HCT116 (cell line): ENCODE data around the gene INPP5F. TPM values are rescaled to one million over a fixed set of nuclear protein-coding genes. Genes with fewer than 3 reads are reported as not detected.

Source experiments
- ATAC-seq: fragments of 200-7000 bp; cut with Tn5 transposase; 2 replicates; pipeline ENCODE4 v1.9.1; 2020; ENCODE audit warnings: mild to moderate bottlenecking, moderate library complexity
- BruUV-seq: library from RNA; stranded (reverse); fragments of 400-500 nt; replicated peaks from 2 replicates; lab custom pipeline; 2021; lab: Mats Ljungman, UMichigan
- CTCF ChIA-PET: fragments of 300-600 bp; sonication (Branson Sonifier 250); formaldehyde crosslinking; loops from one replicate; lab custom pipeline; 2021; ENCODE audit warnings: antibody characterized with exemption; lab: Charles Lee
- POLR2A ChIA-PET: fragments of 300-600, 350-600 bp; sonication (Branson Sonifier 250); formaldehyde crosslinking; loops from one replicate; lab custom pipeline; 2021; ENCODE audit warnings: antibody characterized with exemption; lab: Charles Lee
- RAD21 ChIA-PET, 2 experiments: fragments of 300-600 bp; sonication (Branson Sonifier 250); formaldehyde crosslinking; loops; one replicate each; lab custom pipeline; 2023; ENCODE audit warnings: low total read pairs in 2 of 2; ENCODE audit not compliant: uncharacterized antibody in 2 of 2, unreplicated experiment in 2 of 2, low non-redundant PET in 1 of 2; lab: Charles Lee
- DNase-seq: peaks from one replicate; pipeline ENCODE4 v3.0.0-alpha.2; 2010; ENCODE audit warnings: low read depth, low spot score
- H2AFZ ChIP-seq: fragments of 200-600 bp; shearing (Covaris generic), sonication (generic); 2 replicates; pipeline ENCODE4 v1.6.1; 2017; ENCODE audit warnings: low read depth, mixed run types, mixed read lengths, antibody characterized with exemption, low read length; ENCODE audit not compliant: poor library complexity, severe bottlenecking
- H3K27ac ChIP-seq: 2 replicates; pipeline ENCODE4 v1.5.1; 2012; ENCODE audit warnings: low read depth, low read length
- H3K27me3 ChIP-seq: fragments of 200-600 bp; sonication (generic); 2 replicates; pipeline ENCODE4 v1.6.1; 2016; ENCODE audit warnings: mixed run types, low read length, mixed read lengths; ENCODE audit not compliant: insufficient read depth
- H3K36me3 ChIP-seq, 2 experiments: fragments of 200-500 bp in 1 of 2; fragments of 200-600 bp in 1 of 2; sonication (Bioruptor generic) in 1 of 2; sonication (generic) in 1 of 2; 2 replicates each; pipeline versions ENCODE4 v1.5.1 to v1.6.1; 2014 to 2016; ENCODE audit warnings: low read length in 2 of 2, inconsistent platforms in 1 of 2, mixed read lengths in 1 of 2, mixed run types in 1 of 2; ENCODE audit not compliant: insufficient read depth in 2 of 2, control insufficient read depth in 1 of 2
- H3K4me1 ChIP-seq, 2 experiments: fragments of 200-600 bp in 1 of 2; sonication (generic) in 1 of 2; 2 replicates each; pipeline versions ENCODE4 v1.5.1 to v1.6.1; 2012 to 2017; ENCODE audit warnings: low read length in 2 of 2, inconsistent platforms in 1 of 2, mild to moderate bottlenecking in 1 of 2, mixed read lengths in 1 of 2, mixed run types in 1 of 2, moderate library complexity in 1 of 2; ENCODE audit not compliant: insufficient read depth in 2 of 2, control insufficient read depth in 1 of 2
- H3K4me2 ChIP-seq: fragments of 200-600 bp; sonication (generic); 2 replicates; pipeline ENCODE4 v1.6.1; 2017; ENCODE audit warnings: mixed run types, low read length, mixed read lengths
- H3K4me3 ChIP-seq, 2 experiments: fragments of 200-600 bp in 1 of 2; sonication (generic) in 1 of 2; replicated peaks in 1 of 2; 2 replicates each; pipeline ENCODE4 v1.5.1; 2011 to 2016; ENCODE audit warnings: low read length in 2 of 2, control low read depth in 1 of 2, low read depth in 1 of 2, mild to moderate bottlenecking in 1 of 2, mixed read lengths in 1 of 2, mixed run types in 1 of 2
- H3K79me2 ChIP-seq: fragments of 200-600 bp; sonication (generic); 2 replicates; pipeline ENCODE4 v1.6.1; 2017; ENCODE audit warnings: mild to moderate bottlenecking, mixed run types, low read length, moderate library complexity, mixed read lengths; ENCODE audit not compliant: insufficient read depth
- H3K9ac ChIP-seq: fragments of 200-600 bp; sonication (generic); 2 replicates; pipeline ENCODE4 v1.6.1; 2016; ENCODE audit warnings: low read length, mixed read lengths
- H3K9me2 ChIP-seq: fragments of 200-600 bp; sonication (generic), shearing (Covaris generic); 2 replicates; pipeline ENCODE4 v1.6.1; 2017; ENCODE audit warnings: mixed run types, mild to moderate bottlenecking, moderate library complexity; ENCODE audit not compliant: insufficient read depth
- H3K9me3 ChIP-seq, 2 experiments: fragments of 200-500 bp in 1 of 2; fragments of 200-600 bp in 1 of 2; sonication (Bioruptor generic) in 1 of 2; sonication (generic) in 1 of 2; 2 replicates each; pipeline ENCODE4 v1.6.1; 2014 to 2017; ENCODE audit warnings: low read length in 2 of 2, mixed read lengths in 2 of 2, inconsistent platforms in 1 of 2, low read depth in 1 of 2, mild to moderate bottlenecking in 1 of 2, mixed run types in 1 of 2, moderate library complexity in 1 of 2; ENCODE audit not compliant: control insufficient read depth in 1 of 2, insufficient read depth in 1 of 2
- H4K20me1 ChIP-seq: fragments of 200-600 bp; sonication (generic), shearing (Covaris generic); 2 replicates; pipeline ENCODE4 v1.6.1; 2017; ENCODE audit warnings: mixed run types, mild to moderate bottlenecking, moderate library complexity; ENCODE audit not compliant: insufficient read depth
- CBX3 ChIP-seq: IDR thresholded peaks from 2 replicates; pipeline ENCODE4 v1.6.1; 2012; ENCODE audit warnings: low read depth
- CTCF ChIP-seq, 3 experiments: fragments of 200-600 bp in 1 of 3; sonication (generic) in 1 of 3; IDR thresholded peaks in 2 of 3; conservative IDR thresholded peaks in 1 of 3; 2 replicates each; pipeline ENCODE4 v1.5.1; 2012 to 2017; ENCODE audit warnings: low read depth in 2 of 3, low read length in 2 of 3, antibody characterized with exemption in 1 of 3, borderline replicate concordance in 1 of 3, control low read depth in 1 of 3, mild to moderate bottlenecking in 1 of 3, mixed read lengths in 1 of 3, mixed run types in 1 of 3, moderate library complexity in 1 of 3; ENCODE audit not compliant: insufficient read depth in 1 of 3
- EGR1 ChIP-seq: IDR thresholded peaks from 2 replicates; pipeline ENCODE4 v1.6.1; 2012; ENCODE audit warnings: low read depth
- EZH2phosphoT487 ChIP-seq: fragments of 200-600 bp; IDR thresholded peaks from 2 replicates; pipeline ENCODE4 v1.6.1; 2018; ENCODE audit warnings: antibody characterized with exemption, borderline replicate concordance
- FOSL1 ChIP-seq: IDR thresholded peaks from 2 replicates; pipeline ENCODE4 v1.6.1; 2012; ENCODE audit warnings: low read depth
- POLR2AphosphoS5 ChIP-seq: IDR thresholded peaks from 2 replicates; pipeline ENCODE4 v1.6.1; 2011; ENCODE audit warnings: mild to moderate bottlenecking, low read depth, low read length, moderate library complexity
- RAD21 ChIP-seq: IDR thresholded peaks from 2 replicates; pipeline ENCODE4 v1.6.1; 2012; ENCODE audit warnings: low read depth, mild to moderate bottlenecking
- REST ChIP-seq: IDR thresholded peaks from 2 replicates; pipeline ENCODE4 v1.6.1; 2012; ENCODE audit warnings: low read depth
- SIN3A ChIP-seq: IDR thresholded peaks from 2 replicates; pipeline ENCODE4 v1.6.1; 2012; ENCODE audit warnings: low read depth
- SP1 ChIP-seq: IDR thresholded peaks from 2 replicates; pipeline ENCODE4 v1.6.1; 2012; ENCODE audit warnings: low read depth
- TCF7L2 ChIP-seq: IDR thresholded peaks from 2 replicates; pipeline ENCODE4 v1.7.0; 2011; ENCODE audit warnings: borderline replicate concordance, inconsistent platforms; ENCODE audit not compliant: insufficient read depth, insufficient read length; ENCODE audit errors: extremely low read depth
- YY1 ChIP-seq: IDR thresholded peaks from 2 replicates; pipeline ENCODE4 v1.6.1; 2011; ENCODE audit warnings: low read length, low read depth, moderate library complexity, mild to moderate bottlenecking; ENCODE audit not compliant: insufficient replicate concordance; ENCODE audit errors: extremely low read depth
- ZFX ChIP-seq: fragments of 450-650 bp; IDR thresholded peaks from 2 replicates; pipeline ENCODE4 v1.6.1; 2017
- intact Hi-C: fragments of 100-400 bp; cut with micrococcal nuclease; formaldehyde crosslinking; loops from 2 replicates; pipeline ENCODE4 v1.10.0; 2022
- total RNA-seq: library from RNA; stranded (reverse); gene quantifications from one replicate; pipeline ENCODE4 v1.2.1, GENCODE V29; 2021; ENCODE audit not compliant: unreplicated experiment
- TF ChIP-seq, protein P1 (sequence below): IDR thresholded peaks from 2 replicates; pipeline ENCODE4 v1.6.1; 2012
- TF ChIP-seq, protein P2 (sequence below): IDR thresholded peaks from 2 replicates; pipeline ENCODE4 v1.6.1; 2011; ENCODE audit warnings: mild to moderate bottlenecking, low read length, moderate library complexity; ENCODE audit not compliant: insufficient replicate concordance; ENCODE audit errors: extremely low read depth

Gene INPP5F
- total RNA-seq, 1 experiment from 2014 or later: 21.6 TPM

GRCh38 chr10:119858063-119858462, 132.2 kb downstream of the INPP5F start (continued):
- TF ChIP-seq ZFX (no peak), CBX3 (no peak), EGR1 (no peak)
- TF ChIP-seq, all 23 proteins: peak for 0

DNA sequence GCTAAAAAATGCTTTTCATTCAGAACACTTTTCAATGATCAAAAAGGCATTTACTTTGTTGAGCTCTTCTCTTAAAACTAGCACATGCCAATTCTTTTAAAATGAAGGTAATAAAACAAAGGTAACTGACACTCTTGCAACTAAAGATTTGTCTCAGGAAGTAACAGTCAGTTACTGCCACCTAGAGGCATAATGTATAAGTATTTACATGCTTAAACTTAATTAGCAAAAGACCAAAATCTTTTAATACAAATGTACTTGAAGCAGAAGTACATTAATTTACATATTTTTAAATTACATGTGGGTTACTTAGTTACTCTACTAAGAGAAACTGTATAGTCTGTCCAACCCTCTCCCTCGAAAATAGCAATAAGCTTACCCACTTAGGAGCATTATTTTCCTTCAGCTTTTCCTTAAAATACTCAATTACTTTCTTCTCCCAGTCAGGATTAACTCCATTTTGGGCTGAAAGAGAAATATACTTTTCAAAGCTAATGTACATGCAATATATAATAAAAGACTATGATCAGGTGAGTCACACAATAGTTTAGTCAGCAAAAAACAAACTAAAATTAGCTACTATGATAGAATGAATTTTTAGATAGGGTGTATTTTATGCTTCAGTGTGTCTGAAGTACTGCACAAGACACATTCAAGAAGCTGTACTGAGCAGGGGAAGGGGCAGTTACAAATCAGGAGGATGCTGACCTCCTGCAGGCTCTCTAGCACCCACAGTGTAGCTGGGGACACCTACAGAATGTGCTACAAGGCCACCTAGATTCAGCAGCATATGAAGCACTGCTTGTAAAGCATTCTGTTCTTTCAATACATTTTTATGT, 133.8 kb downstream of the INPP5F start:
- RAD21 ChIA-PET: interaction anchor here in 1 of 2 experiments (0.6 to 1.2 kb wide), 3 partner anchors 93 to 251 kb away, joined by 3 to 6 read pairs (median 3); no protein-coding TSS in a partner anchor
- H3K79me2 ChIP-seq: peaks cover 98% of the 10 kb centered on the region
- no peak overlapping the region for H3K27ac ChIP-seq
- DNase-seq (peak; percentile 59), ATAC-seq (peak; percentile 69)
- H4K20me1 ChIP-seq: peaks cover 67% of the 10 kb centered on the region; the same call in 1 of the 2 replicates
- H3K4me3 ChIP-seq: no peak overlapping the region
- no peak overlapping the region for H3K4me2 ChIP-seq
- H3K36me3 ChIP-seq: peaks cover 26 to 27% of the 10 kb centered on the region in 2 experiments
- H3K9me2 ChIP-seq: no peaks in the 10 kb centered on the region
- intact Hi-C loops: loop anchor here (1.0 to 10.0 kb wide), 4 partner anchors 109 to 665 kb away; no protein-coding TSS in a partner anchor
- CTCF ChIA-PET: interaction anchor here (0.6 to 3.9 kb wide), 26 partner anchors 8 to 1649 kb away, joined by 3 to 65 read pairs (median 6); partner anchors contain the start of genes INPP5F and MCMBP
- H3K9ac ChIP-seq: no peak overlapping the region
- H3K4me1 ChIP-seq: no peaks in the 10 kb centered on the region
- no peak overlapping the region for H2AFZ ChIP-seq
- no peaks in the 10 kb centered on the region for H3K9me3 ChIP-seq
- no peaks in the 10 kb centered on the region for H3K27me3 ChIP-seq
- BruUV-seq: no TSS peak
- POLR2A ChIA-PET: interaction anchor here (0.7 kb wide), 1 partner anchor 172 kb away, joined by 3 read pairs; no protein-coding TSS in a partner anchor
- no peak for TF ChIP-seq TCF7L2
- TF ChIP-seq, protein P1, sequence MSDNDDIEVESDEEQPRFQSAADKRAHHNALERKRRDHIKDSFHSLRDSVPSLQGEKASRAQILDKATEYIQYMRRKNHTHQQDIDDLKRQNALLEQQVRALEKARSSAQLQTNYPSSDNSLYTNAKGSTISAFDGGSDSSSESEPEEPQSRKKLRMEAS: no peak
- TF ChIP-seq EZH2phosphoT487: no peak
- TF ChIP-seq CTCF (IDR thresholded peaks at IDR 0.05 in 2 of 3, conservative IDR thresholded peaks at IDR 0.05 in 1 of 3; ENCODE audit: borderline replicate concordance in 1 of 3, insufficient read depth in 1 of 3, low read depth in 2 of 3, low read length in 2 of 3): peak; percentile 60 to 93 (median 91)
- TF ChIP-seq, protein P2, sequence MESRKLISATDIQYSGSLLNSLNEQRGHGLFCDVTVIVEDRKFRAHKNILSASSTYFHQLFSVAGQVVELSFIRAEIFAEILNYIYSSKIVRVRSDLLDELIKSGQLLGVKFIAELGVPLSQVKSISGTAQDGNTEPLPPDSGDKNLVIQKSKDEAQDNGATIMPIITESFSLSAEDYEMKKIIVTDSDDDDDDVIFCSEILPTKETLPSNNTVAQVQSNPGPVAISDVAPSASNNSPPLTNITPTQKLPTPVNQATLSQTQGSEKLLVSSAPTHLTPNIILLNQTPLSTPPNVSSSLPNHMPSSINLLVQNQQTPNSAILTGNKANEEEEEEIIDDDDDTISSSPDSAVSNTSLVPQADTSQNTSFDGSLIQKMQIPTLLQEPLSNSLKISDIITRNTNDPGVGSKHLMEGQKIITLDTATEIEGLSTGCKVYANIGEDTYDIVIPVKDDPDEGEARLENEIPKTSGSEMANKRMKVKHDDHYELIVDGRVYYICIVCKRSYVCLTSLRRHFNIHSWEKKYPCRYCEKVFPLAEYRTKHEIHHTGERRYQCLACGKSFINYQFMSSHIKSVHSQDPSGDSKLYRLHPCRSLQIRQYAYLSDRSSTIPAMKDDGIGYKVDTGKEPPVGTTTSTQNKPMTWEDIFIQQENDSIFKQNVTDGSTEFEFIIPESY: no peak
- no peak for TF ChIP-seq POLR2AphosphoS5
- no peak for TF ChIP-seq REST
- no peak for TF ChIP-seq FOSL1
- no peak for TF ChIP-seq SP1
- 0 out of 2 replicates have a peak, but pooled peaks have one; percentile 15 for TF ChIP-seq SIN3A
- TF ChIP-seq EGR1: no peak
- TF ChIP-seq YY1: no peak
- TF ChIP-seq RAD21: peak; percentile 93
